GM12878 (cell line): Measurements from ENCODE around the gene LFNG. TPM values are rescaled to one million over a fixed set of nuclear protein-coding genes. Genes with fewer than 3 reads are reported as not detected.

Source experiments
- ATAC-seq: fragments of 200-7000 bp; cut with Tn5 transposase; 3 replicates; pipeline ENCODE4 v1.9.1; 2020; ENCODE audit warnings: mild to moderate bottlenecking, moderate library complexity
- BruUV-seq: library from RNA; stranded (reverse); fragments of 400-500 nt; replicated peaks from 2 replicates; lab custom pipeline; 2021; lab: Mats Ljungman, UMichigan
- CTCF ChIA-PET: fragments of 300-600 bp; sonication (Branson Sonifier 250); formaldehyde crosslinking; extraction: SDS; loops from one replicate; lab custom pipeline; 2021; ENCODE audit warnings: inconsistent platforms; lab: Yijun Ruan, JAX
- POLR2A ChIA-PET: fragments of 350-600 bp; formaldehyde crosslinking; extraction: SDS; loops from one replicate; lab custom pipeline; 2021; ENCODE audit warnings: inconsistent platforms; lab: Charles Lee
- RAD21 ChIA-PET: fragments of 300-600 bp; sonication (Branson Sonifier 250); formaldehyde crosslinking; loops from one replicate; lab custom pipeline; 2023; ENCODE audit warnings: antibody characterized with exemption; ENCODE audit not compliant: unreplicated experiment; lab: Charles Lee
- SMC1A ChIA-PET: fragments of 300-600 bp; sonication (Branson Sonifier 250); formaldehyde crosslinking; loops from one replicate; lab custom pipeline; 2023; ENCODE audit not compliant: unreplicated experiment, uncharacterized antibody; lab: Charles Lee
- DNase-seq: peaks from one replicate; pipeline ENCODE4 v3.0.0-alpha.2; 2011; ENCODE audit warnings: low read depth, low spot score
- FAIRE-seq: peaks from 3 replicates; lab custom pipeline; 2011; peaks lifted over from hg19 to GRCh38; lab: Jason Lieb, UNC
- H2AFZ ChIP-seq: 2 replicates; pipeline ENCODE4 v1.6.0; 2011; ENCODE audit warnings: low read depth, low read length, control low read depth; ENCODE audit not compliant: control insufficient read depth
- H3K27ac ChIP-seq: 2 replicates; pipeline ENCODE4 v1.5.1; 2011; ENCODE audit warnings: control low read depth; ENCODE audit not compliant: control insufficient read depth, insufficient read depth
- H3K27me3 ChIP-seq, 2 experiments: replicated peaks in 1 of 2; 2 replicates each; pipeline versions ENCODE4 v1.6.0 to v1.6.1; 2011; ENCODE audit warnings: low read length in 1 of 2; ENCODE audit not compliant: control insufficient read depth in 2 of 2, insufficient read depth in 2 of 2
- H3K36me3 ChIP-seq, 2 experiments: 2 replicates each; pipeline ENCODE4 v1.5.1; 2011; ENCODE audit warnings: low read length in 1 of 2; ENCODE audit not compliant: control insufficient read depth in 2 of 2, insufficient read depth in 2 of 2
- H3K4me1 ChIP-seq: 2 replicates; pipeline ENCODE4 v1.6.1; 2011; ENCODE audit warnings: mild to moderate bottlenecking, low read length, moderate library complexity, mixed read lengths; ENCODE audit not compliant: control insufficient read depth, insufficient read depth
- H3K4me2 ChIP-seq: 2 replicates; pipeline ENCODE4 v1.6.0; 2011; ENCODE audit warnings: control low read depth; ENCODE audit not compliant: control insufficient read depth, insufficient read depth
- H3K4me3 ChIP-seq: fragments of 200-600 bp; sonication (generic); 2 replicates; pipeline ENCODE4 v1.5.1; 2016
- H3K79me2 ChIP-seq: 2 replicates; pipeline ENCODE4 v1.6.0; 2011; ENCODE audit warnings: low read length; ENCODE audit not compliant: control insufficient read depth, insufficient read depth
- H3K9ac ChIP-seq: 2 replicates; pipeline ENCODE4 v1.8.0; 2011; ENCODE audit warnings: low read length, control low read depth, mixed read lengths; ENCODE audit not compliant: control insufficient read depth, insufficient read depth
- H3K9me3 ChIP-seq: replicated peaks from 3 replicates; pipeline ENCODE4 v1.5.1; 2011; ENCODE audit warnings: mild to moderate bottlenecking, low read length; ENCODE audit not compliant: control insufficient read depth, insufficient read depth
- H4K20me1 ChIP-seq: 2 replicates; pipeline ENCODE4 v1.6.0; 2011; ENCODE audit not compliant: control insufficient read depth, insufficient read depth
- ASH2L ChIP-seq: fragments of 300-600, 200-600 bp; sonication (generic); IDR thresholded peaks from 2 replicates; pipeline ENCODE4 v1.6.1; 2017; ENCODE audit warnings: low read depth, mild to moderate bottlenecking, borderline replicate concordance
- CBFB ChIP-seq: IDR thresholded peaks from 2 replicates; pipeline ENCODE4 v1.6.1; 2016; ENCODE audit warnings: antibody characterized with exemption, low read depth
- EED ChIP-seq: sonication (generic); IDR thresholded peaks from 2 replicates; pipeline ENCODE4 v1.6.1; 2016; ENCODE audit warnings: antibody characterized with exemption, low read depth
- FOXM1 ChIP-seq: IDR thresholded peaks from 2 replicates; pipeline ENCODE4 v1.6.1; 2012; ENCODE audit warnings: low read depth, mild to moderate bottlenecking, inconsistent platforms, low read length, moderate library complexity
- GATAD2B ChIP-seq: fragments of 450-650 bp; conservative IDR thresholded peaks from 2 replicates; pipeline ENCODE4 v1.6.1; 2017; ENCODE audit warnings: low read depth, mild to moderate bottlenecking, moderate library complexity
- HCFC1 ChIP-seq: fragments of 150-350 bp; IDR thresholded peaks from 2 replicates; pipeline ENCODE4 v1.6.1; 2014; ENCODE audit warnings: low read length
- LARP7 ChIP-seq: fragments of 450-650 bp; IDR thresholded peaks from 2 replicates; pipeline ENCODE4 v1.6.1; 2017; ENCODE audit warnings: mild to moderate bottlenecking
- NBN ChIP-seq: fragments of 450-650 bp; IDR thresholded peaks from 2 replicates; pipeline ENCODE4 v1.6.1; 2016
- PML ChIP-seq: IDR thresholded peaks from 2 replicates; pipeline ENCODE4 v1.6.1; 2012; ENCODE audit warnings: low read length, inconsistent platforms
- POLR2AphosphoS2 ChIP-seq: IDR thresholded peaks from 2 replicates; pipeline ENCODE4 v1.6.1; 2011; ENCODE audit warnings: low read depth, mild to moderate bottlenecking, low read length, improper control_type of control experiment, moderate library complexity
- RCOR1 ChIP-seq: conservative IDR thresholded peaks from 2 replicates; pipeline ENCODE4 v1.6.1; 2012; ENCODE audit warnings: low read depth, low read length, improper control_type of control experiment
- TCF3 ChIP-seq: IDR thresholded peaks from 2 replicates; pipeline ENCODE4 v1.6.1; 2012; ENCODE audit warnings: low read depth, mild to moderate bottlenecking, low read length, borderline replicate concordance; ENCODE audit not compliant: insufficient read depth
- WGBS: methylation state at CpG from one replicate; pipeline ENCODE4 v1.1.6; 2016; ENCODE audit warnings: low lambda C conversion rate; ENCODE audit not compliant: insufficient replicate concordance, insufficient coverage; ENCODE audit errors: missing lambda C conversion rate; 5-methylcytosine and 5-hydroxymethylcytosine counted together
- in situ Hi-C: fragments of 300-500 bp; cut with MboI; formaldehyde crosslinking; loops from 9 replicates; pipeline ENCODE4 v1.14.3; 2018; ENCODE audit warnings: mixed read lengths
- intact Hi-C: fragments of 100-400 bp; cut with micrococcal nuclease; formaldehyde crosslinking; loops from one replicate; pipeline ENCODE4 v1.14.2; 2022; ENCODE audit not compliant: unreplicated experiment
- polyA plus RNA-seq, 11 experiments: library from polyadenylated mRNA; depleted of rRNA in 4 of 11; unstranded in 6 of 11; stranded (reverse) in 5 of 11; fragments of >200 nt; fragmentation: Nextera tagmentation in 4 of 11; fragmentation: Illumina TruSeq in 1 of 11; extraction: Ambion mirVana in 4 of 11; extraction: Trizol in 1 of 11; gene quantifications; 1 replicate in 1 of 11; 2 replicates in 10 of 11; pipeline versions ENCODE4 v1.2.1 to v1.2.3, GENCODE V29; 2011 to 2016; ENCODE audit warnings: inconsistent platforms in 2 of 11, missing spikeins in 2 of 11, low read depth in 1 of 11
- total RNA-seq, 4 experiments: library from RNA; depleted of rRNA in 3 of 4; stranded (reverse); fragments of >200 nt in 3 of 4; fragmentation: Illumina TruSeq in 1 of 4; extraction: Trizol in 1 of 4; gene quantifications; 2 replicates each; pipeline versions ENCODE4 v1.2.1 to v1.2.3, GENCODE V29; 2013 to 2021
- TF ChIP-seq, protein P1 (sequence below), 3 experiments: IDR thresholded peaks in 2 of 3; conservative IDR thresholded peaks in 1 of 3; 2 replicates each; pipeline ENCODE4 v1.5.1; 2011; ENCODE audit warnings: low read depth in 3 of 3, low read length in 3 of 3, mild to moderate bottlenecking in 3 of 3, control low read depth in 2 of 3, moderate library complexity in 2 of 3, inconsistent platforms in 1 of 3, mixed read lengths in 1 of 3; ENCODE audit not compliant: control insufficient read depth in 2 of 3, insufficient read depth in 1 of 3; ENCODE audit errors: extremely low read depth in 1 of 3

The LFNG gene
- total and polyA plus RNA-seq, 10 of the 15 experiments (the other 5 are each of a cell fraction or from before 2014, with no cell fraction given) = 0.09 to 0.68 (median 0.33) TPM; not detected in 2

DNA sequence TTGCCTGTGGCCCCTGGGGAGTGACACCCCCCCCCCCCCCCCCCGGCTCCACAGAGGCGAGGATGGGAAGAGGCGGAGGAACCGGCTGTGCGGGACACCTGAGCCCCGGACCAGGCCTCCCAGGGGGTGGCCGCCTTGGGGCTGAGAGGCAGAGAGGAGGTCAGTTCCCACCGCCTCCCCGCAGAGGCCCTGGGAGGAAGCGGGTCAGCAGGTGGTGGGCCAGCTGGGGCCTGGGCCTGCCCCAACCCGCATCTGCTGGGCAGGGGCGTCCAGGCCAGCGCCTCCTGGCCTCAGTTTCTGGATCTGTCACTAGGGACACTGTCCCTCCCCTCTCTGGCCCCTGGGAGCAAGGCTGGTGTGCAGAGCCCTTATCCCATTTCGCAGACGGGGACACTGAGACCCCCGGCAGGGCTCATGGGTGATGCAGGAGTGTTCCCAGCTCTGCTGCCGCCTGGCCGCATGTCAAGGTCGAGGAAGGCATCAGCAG lies 14.6 kb upstream of the LFNG start (continued):
- TF ChIP-seq RCOR1 = no peak
- no peak for TF ChIP-seq CBFB
- TF ChIP-seq EED = no peak

DNA sequence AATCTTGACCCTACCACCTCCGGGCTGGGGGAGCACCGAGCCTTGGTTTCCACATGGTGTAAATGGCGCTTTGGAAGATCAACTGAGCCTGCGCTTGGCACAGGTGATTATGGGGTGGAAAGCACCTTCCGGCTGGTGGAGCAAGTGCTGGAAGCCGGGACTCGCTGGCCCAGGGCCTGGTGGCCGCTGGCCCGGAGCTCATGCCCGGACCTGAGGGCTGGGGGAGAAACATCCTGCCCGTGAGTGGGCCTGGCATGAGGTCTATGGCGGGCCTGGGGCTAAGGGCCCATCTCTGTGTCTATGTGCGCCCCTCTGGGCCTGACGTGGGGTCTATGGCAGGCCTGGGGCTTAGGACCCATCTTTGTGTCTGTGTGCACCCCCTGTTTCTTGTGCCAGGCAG lies 14.2 kb upstream of the LFNG start:
- Histone ChIP-seq H3K9ac (no peak overlapping the region), H3K27ac (no peak overlapping the region), H3K36me3 (no peaks in the 10 kb centered on the region), H3K27me3 (no peaks in the 10 kb centered on the region), H3K4me1 (peaks cover 15% of the 10 kb centered on the region), H3K79me2 (no peaks in the 10 kb centered on the region)
- no peak for DNase-seq
- FAIRE-seq = no peak
- no peak for ATAC-seq
- ChIA-PET RAD21 (no interaction called here), SMC1A (no interaction called here)
- intact Hi-C loops = no loop called here
- TF ChIP-seq POLR2AphosphoS2 (no peak), TCF3 (no peak), GATAD2B (no peak), CBFB (no peak), PML (no peak), ASH2L (no peak), HCFC1 (no peak), NBN (no peak), LARP7 (no peak), FOXM1 (no peak)
- TF ChIP-seq, protein P1, sequence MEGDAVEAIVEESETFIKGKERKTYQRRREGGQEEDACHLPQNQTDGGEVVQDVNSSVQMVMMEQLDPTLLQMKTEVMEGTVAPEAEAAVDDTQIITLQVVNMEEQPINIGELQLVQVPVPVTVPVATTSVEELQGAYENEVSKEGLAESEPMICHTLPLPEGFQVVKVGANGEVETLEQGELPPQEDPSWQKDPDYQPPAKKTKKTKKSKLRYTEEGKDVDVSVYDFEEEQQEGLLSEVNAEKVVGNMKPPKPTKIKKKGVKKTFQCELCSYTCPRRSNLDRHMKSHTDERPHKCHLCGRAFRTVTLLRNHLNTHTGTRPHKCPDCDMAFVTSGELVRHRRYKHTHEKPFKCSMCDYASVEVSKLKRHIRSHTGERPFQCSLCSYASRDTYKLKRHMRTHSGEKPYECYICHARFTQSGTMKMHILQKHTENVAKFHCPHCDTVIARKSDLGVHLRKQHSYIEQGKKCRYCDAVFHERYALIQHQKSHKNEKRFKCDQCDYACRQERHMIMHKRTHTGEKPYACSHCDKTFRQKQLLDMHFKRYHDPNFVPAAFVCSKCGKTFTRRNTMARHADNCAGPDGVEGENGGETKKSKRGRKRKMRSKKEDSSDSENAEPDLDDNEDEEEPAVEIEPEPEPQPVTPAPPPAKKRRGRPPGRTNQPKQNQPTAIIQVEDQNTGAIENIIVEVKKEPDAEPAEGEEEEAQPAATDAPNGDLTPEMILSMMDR (IDR thresholded peaks at IDR 0.05 in 2 of 3, conservative IDR thresholded peaks at IDR 0.05 in 1 of 3; ENCODE audit: control insufficient read depth in 2 of 3, extremely low read depth in 1 of 3, insufficient read depth in 1 of 3, low read depth in 3 of 3, low read length in 3 of 3) = no peak
- TF ChIP-seq, all 136 proteins: peak for 0
- Histone ChIP-seq H3K4me2 (no peak overlapping the region), H4K20me1 (no peaks in the 10 kb centered on the region), H3K9me3 (no peaks in the 10 kb centered on the region), H3K4me3 (no peak overlapping the region), H2AFZ (no peak overlapping the region)
- in situ Hi-C loops = no loop called here
- CTCF ChIA-PET = no interaction called here
- no TSS peak for BruUV-seq
- POLR2A ChIA-PET = no interaction called here
- WGBS = 67% methylated on average over 14 of the region's 14 CpGs
